Endothelial cell of umbilical vein (primary cell): Measurements from ENCODE around the gene ZSCAN4.

Source experiments
- EZH2 ChIP-seq: IDR thresholded peaks from 2 replicates; pipeline ENCODE4 v1.6.1; 2012; ENCODE audit warnings: borderline replicate concordance, low read depth, mild to moderate bottlenecking, moderate library complexity, low read length, inconsistent platforms; ENCODE audit not compliant: severe bottlenecking
- GATA2 ChIP-seq: IDR thresholded peaks from 2 replicates; pipeline ENCODE4 v1.7.0; 2011; ENCODE audit warnings: low read depth, mild to moderate bottlenecking, moderate library complexity, mixed read lengths, low read length; ENCODE audit not compliant: insufficient read length, insufficient read depth
- POLR2A ChIP-seq: IDR thresholded peaks from 2 replicates; pipeline ENCODE4 v1.6.1; 2012; ENCODE audit warnings: low read depth, mild to moderate bottlenecking, control low read depth, low read length
- TF ChIP-seq, protein P1 (sequence below), 2 donors: IDR thresholded peaks; 1 replicate in 1 of 2; 2 replicates in 1 of 2; pipeline ENCODE4 v1.5.1; 2011; ENCODE audit warnings: low read length in 2 of 2, mild to moderate bottlenecking in 2 of 2, moderate library complexity in 2 of 2, control low read depth in 1 of 2, inconsistent platforms in 1 of 2, low read depth in 1 of 2; ENCODE audit not compliant: insufficient read depth in 1 of 2; ENCODE audit errors: extremely low read depth in 1 of 2

DNA sequence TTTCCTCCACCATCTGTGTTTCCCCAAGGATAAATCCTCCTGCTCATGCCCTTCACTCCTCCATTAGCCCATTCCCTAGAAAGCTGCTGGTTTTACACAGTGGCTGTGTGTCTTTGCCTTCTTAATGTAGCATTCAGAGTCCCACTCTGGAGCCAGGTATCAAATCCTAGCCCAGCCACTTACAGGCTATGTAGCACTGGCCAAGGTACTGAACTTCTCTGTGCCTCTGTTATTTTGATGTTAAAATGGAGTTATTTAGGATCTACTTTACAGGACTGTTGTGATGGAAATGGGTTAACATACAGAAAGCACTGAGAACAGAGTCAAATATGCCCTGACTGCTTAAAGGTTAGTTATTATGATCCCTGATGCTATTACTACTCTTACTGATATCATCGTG, 1.5 kb upstream of the ZSCAN4 start:
- no peak for TF ChIP-seq POLR2A
- TF ChIP-seq, protein P1, sequence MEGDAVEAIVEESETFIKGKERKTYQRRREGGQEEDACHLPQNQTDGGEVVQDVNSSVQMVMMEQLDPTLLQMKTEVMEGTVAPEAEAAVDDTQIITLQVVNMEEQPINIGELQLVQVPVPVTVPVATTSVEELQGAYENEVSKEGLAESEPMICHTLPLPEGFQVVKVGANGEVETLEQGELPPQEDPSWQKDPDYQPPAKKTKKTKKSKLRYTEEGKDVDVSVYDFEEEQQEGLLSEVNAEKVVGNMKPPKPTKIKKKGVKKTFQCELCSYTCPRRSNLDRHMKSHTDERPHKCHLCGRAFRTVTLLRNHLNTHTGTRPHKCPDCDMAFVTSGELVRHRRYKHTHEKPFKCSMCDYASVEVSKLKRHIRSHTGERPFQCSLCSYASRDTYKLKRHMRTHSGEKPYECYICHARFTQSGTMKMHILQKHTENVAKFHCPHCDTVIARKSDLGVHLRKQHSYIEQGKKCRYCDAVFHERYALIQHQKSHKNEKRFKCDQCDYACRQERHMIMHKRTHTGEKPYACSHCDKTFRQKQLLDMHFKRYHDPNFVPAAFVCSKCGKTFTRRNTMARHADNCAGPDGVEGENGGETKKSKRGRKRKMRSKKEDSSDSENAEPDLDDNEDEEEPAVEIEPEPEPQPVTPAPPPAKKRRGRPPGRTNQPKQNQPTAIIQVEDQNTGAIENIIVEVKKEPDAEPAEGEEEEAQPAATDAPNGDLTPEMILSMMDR (IDR thresholded peaks at IDR 0.05; ENCODE audit: extremely low read depth in 1 of 2, insufficient read depth in 1 of 2, low read depth in 1 of 2, low read length in 2 of 2), result no peak
- TF ChIP-seq EZH2, result no peak
- TF ChIP-seq GATA2, result no peak
